ENCODE results near the gene HECTD4.

- TF ChIP-seq REST (IDR thresholded peaks at IDR 0.05; ENCODE audit: borderline replicate concordance) (no peak), REST (CRISPR knock-in tag; IDR thresholded peaks at IDR 0.05; ENCODE audit: low read depth) (no peak), CTCF (IDR thresholded peaks at IDR 0.05 in 2 of 3, conservative IDR thresholded peaks at IDR 0.05 in 1 of 3; ENCODE audit: insufficient read depth in 2 of 3, low read depth in 1 of 3, low read length in 3 of 3) (no peak), BHLHE40 (IDR thresholded peaks at IDR 0.05; ENCODE audit: low read length) (no peak)
Observed at GRCh38 chr12:112169966-112170365, 212.3 kb downstream of the HECTD4 start.

Measured in K562 (cell line).